ENCODE results near the gene BCLAF3.

BCLAF3 gene

GRCh38 chrX:19964017-19964710 lies 26.7 kb downstream of the BCLAF3 start:
- peak; percentile 11 for DNase-seq

- DNase-seq: no peak
Observed at GRCh38 chrX:19960913-19961312, 29.9 kb downstream of the BCLAF3 start.

GRCh38 chrX:19958552-19959486 lies 32.0 kb downstream of the BCLAF3 start:
- DNase-seq: no peak

DNA sequence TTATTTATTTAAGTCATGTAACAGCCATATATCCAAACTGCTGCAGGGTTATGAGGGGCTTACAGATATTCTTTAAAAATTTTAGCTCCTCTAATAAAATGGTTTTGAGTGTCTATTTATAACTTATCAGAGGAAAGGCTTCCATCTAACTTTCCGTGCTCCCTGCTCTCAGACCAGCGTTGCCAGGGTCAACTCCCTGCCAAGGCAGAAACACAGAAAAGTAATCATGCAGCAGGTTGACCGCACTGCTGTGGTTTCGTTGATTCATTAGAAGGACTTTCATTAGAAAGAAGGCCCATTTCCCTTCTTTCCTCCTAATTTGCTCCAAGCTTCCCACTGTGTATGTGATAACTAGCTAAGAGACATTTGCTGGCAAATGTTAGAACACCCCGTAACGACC lies 33.9 kb downstream of the BCLAF3 start:
- no peak for DNase-seq

DNA sequence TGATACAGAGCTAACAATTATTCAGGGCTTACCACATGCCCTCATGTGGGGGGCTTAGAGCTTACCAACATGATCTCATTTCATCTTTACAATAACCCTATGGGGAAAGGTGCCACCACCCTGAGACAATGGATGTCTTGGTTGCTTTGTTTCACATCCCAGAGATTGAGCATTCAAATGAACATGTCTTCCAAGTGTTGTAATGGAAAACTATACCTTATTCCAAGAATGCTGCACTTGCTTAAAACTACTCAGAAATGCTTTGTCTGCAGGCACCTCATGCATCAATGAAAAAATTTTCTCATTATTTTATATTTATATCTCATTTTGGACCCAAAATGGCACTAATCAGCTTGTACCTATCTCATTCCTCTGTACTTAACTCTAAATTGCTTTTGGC lies 34.6 kb downstream of the BCLAF3 start:
- DNase-seq: no peak

- DNase-seq: no peak
Observed at GRCh38 chrX:19955306-19955705, 35.6 kb downstream of the BCLAF3 start.

DNA sequence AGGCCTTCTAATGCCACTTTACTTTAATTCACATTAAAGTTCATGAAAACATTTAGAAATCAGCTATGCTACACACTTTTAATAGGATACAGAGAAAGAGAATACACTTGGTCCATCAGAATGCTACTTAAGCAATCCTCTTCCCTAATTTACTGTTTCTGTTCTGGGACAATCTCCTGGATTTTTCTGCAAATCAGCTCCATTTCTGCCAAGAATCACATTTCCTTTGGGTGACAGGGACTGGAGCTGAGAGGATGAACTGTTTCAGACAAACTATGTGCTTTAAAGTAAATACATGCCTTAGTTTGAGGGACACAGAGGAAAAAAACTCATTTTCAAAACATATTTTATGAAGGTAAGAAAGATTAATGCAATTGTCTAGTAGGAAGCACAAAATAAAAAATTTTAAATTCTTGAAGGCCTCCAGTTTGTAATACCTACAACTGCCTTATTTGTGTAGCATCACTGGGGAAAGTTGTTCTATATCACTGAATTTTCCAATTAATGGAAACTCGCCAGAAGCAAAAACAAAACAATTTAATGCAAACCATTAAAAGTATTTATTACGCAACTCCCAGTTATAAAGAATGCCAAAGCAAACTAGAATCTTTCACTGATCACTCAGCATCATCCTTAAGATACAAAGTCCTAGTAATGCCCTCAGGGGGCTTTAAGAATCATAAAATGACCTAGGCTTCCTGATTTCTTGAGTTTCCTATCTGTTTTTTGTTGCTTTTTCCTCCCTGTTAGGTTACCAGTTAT lies 36.3 kb downstream of the BCLAF3 start:
- no peak for DNase-seq

DNA sequence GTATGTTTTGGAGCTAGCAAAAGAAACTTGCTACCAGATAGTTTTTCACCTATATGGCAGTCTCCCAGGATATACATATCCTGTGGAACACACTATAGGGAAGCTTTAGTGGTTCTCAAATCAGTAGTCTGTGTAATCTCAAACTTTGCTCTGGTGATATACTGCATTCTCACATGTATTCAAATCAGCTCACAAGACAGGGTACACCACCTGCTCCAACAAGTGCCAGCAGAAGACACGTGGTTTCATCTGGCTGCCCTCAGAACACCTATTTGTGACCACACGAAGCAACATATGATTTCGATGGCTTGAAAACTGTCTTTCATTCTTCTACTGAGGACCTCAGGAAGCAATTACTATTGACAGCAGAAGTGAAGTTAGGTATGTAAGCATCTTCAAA lies 37.7 kb downstream of the BCLAF3 start:
- no peak for DNase-seq

GRCh38 chrX:19949340-19949739 lies 41.5 kb downstream of the BCLAF3 start:
- no peak for DNase-seq

- DNase-seq: no peak
Observed at GRCh38 chrX:19947612-19948011, 43.2 kb downstream of the BCLAF3 start.
